HepG2 (cell line): ENCODE data around the gene LEMD1. TPM values are rescaled to one million over a fixed set of nuclear protein-coding genes. Genes with fewer than 3 reads are reported as not detected.

Experiments used
- CC2D1A ChIP-seq: sonication (generic); formaldehyde crosslinking; IDR thresholded peaks from 2 replicates; pipeline ENCODE4 v1.8.1; 2023; ENCODE audit warnings: mild to moderate bottlenecking, missing genetic modification reagents
- HNRNPL ChIP-seq: fragments of 200-400 bp; formaldehyde crosslinking; IDR thresholded peaks from 2 replicates; pipeline ENCODE4 v1.6.1; 2017; ENCODE audit warnings: mild to moderate bottlenecking, low read depth, low read length
- HOXD1 ChIP-seq: sonication (generic); formaldehyde crosslinking; IDR thresholded peaks from 2 replicates; pipeline ENCODE4 v1.5.0; 2020; ENCODE audit warnings: missing genetic modification reagents
- IRX3 ChIP-seq: sonication (generic); formaldehyde crosslinking; IDR thresholded peaks from 2 replicates; pipeline ENCODE4 v1.8.1; 2023; ENCODE audit warnings: mild to moderate bottlenecking, low read depth, missing genetic modification reagents, borderline replicate concordance
- PHF20 ChIP-seq: sonication (generic); formaldehyde crosslinking; IDR thresholded peaks from 2 replicates; pipeline ENCODE4 v1.5.0; 2020; ENCODE audit warnings: mild to moderate bottlenecking, missing genetic modification reagents
- PLRG1 ChIP-seq: fragments of 450-650 bp; conservative IDR thresholded peaks from 2 replicates; pipeline ENCODE4 v1.6.1; 2016
- POLR2G ChIP-seq: fragments of 200-400 bp; formaldehyde crosslinking; IDR thresholded peaks from 2 replicates; pipeline ENCODE4 v1.6.1; 2018; ENCODE audit warnings: mild to moderate bottlenecking, low read depth, low read length, moderate library complexity
- REPIN1 ChIP-seq: sonication (generic); formaldehyde crosslinking; IDR thresholded peaks from 2 replicates; pipeline ENCODE4 v1.8.0; 2022; ENCODE audit warnings: missing genetic modification reagents, low read depth, mild to moderate bottlenecking, borderline replicate concordance
- SP5 ChIP-seq: IDR thresholded peaks from 2 replicates; pipeline ENCODE4 v1.6.1; 2016; ENCODE audit warnings: low read depth, borderline replicate concordance
- TEF ChIP-seq: sonication (generic); formaldehyde crosslinking; IDR thresholded peaks from 2 replicates; pipeline ENCODE4 v1.5.0; 2020; ENCODE audit warnings: missing genetic modification reagents
- XBP1 ChIP-seq: sonication (generic); formaldehyde crosslinking; IDR thresholded peaks from 2 replicates; pipeline ENCODE4 v1.5.0; 2020; ENCODE audit warnings: missing genetic modification reagents
- ZNF180 ChIP-seq: sonication (generic); formaldehyde crosslinking; IDR thresholded peaks from 2 replicates; pipeline ENCODE4 v1.4.0; 2020; ENCODE audit warnings: low read depth, missing genetic modification reagents, borderline replicate concordance
- ZNF501 ChIP-seq: sonication (generic); formaldehyde crosslinking; IDR thresholded peaks from 2 replicates; pipeline ENCODE4 v1.5.1; 2020; ENCODE audit warnings: mild to moderate bottlenecking, moderate library complexity, missing genetic modification reagents
- ZNF562 ChIP-seq: sonication (generic); formaldehyde crosslinking; IDR thresholded peaks from 2 replicates; pipeline ENCODE4 v1.8.0; 2022; ENCODE audit warnings: missing genetic modification reagents, borderline replicate concordance
- ZNF747 ChIP-seq: sonication (generic); formaldehyde crosslinking; IDR thresholded peaks from 2 replicates; pipeline ENCODE4 v1.8.1; 2023; ENCODE audit warnings: missing genetic modification reagents, mild to moderate bottlenecking, borderline replicate concordance
- ZNF879 ChIP-seq: sonication (generic); formaldehyde crosslinking; IDR thresholded peaks from 2 replicates; pipeline ENCODE4 v1.8.1; 2023; ENCODE audit warnings: missing genetic modification reagents
- polyA plus RNA-seq, 8 experiments: library from polyadenylated mRNA; depleted of rRNA in 3 of 8; stranded (reverse) in 7 of 8; unstranded in 1 of 8; fragments of >200 nt; fragmentation: Illumina TruSeq in 4 of 8; extraction: Trizol in 4 of 8; gene quantifications; 2 replicates each; pipeline versions ENCODE4 v1.2.1 to v1.2.3, GENCODE V29; 2011 to 2016; ENCODE audit warnings: low read depth in 4 of 8, missing spikeins in 1 of 8, mixed read lengths in 1 of 8; ENCODE audit not compliant: insufficient read depth in 1 of 8
- total RNA-seq, 5 experiments: library from RNA; depleted of rRNA; stranded (reverse); fragments of >200 nt; fragmentation: Illumina TruSeq; extraction: Trizol; gene quantifications; 2 replicates each; pipeline ENCODE4 v1.2.3, GENCODE V29; 2016; ENCODE audit warnings: low read depth in 1 of 5
- TF ChIP-seq, protein P1 (sequence below): sonication (generic); formaldehyde crosslinking; IDR thresholded peaks from 2 replicates; pipeline ENCODE4 v1.5.1; 2020; ENCODE audit warnings: mild to moderate bottlenecking, missing genetic modification reagents, borderline replicate concordance
- TF ChIP-seq, protein P2 (sequence below): conservative IDR thresholded peaks from 2 replicates; pipeline ENCODE4 v1.6.1; 2018; ENCODE audit warnings: missing genetic modification reagents
- TF ChIP-seq, protein P3 (sequence below): sonication (generic); formaldehyde crosslinking; IDR thresholded peaks from 2 replicates; pipeline ENCODE4 v1.4.0; 2020; ENCODE audit warnings: missing genetic modification reagents, borderline replicate concordance
- TF ChIP-seq, protein P4 (sequence below): sonication (generic); formaldehyde crosslinking; IDR thresholded peaks from 2 replicates; pipeline ENCODE4 v1.5.0; 2020; ENCODE audit warnings: missing genetic modification reagents

The LEMD1 gene
- total and polyA plus RNA-seq, 2 of the 13 experiments (the other 11 are each of a cell fraction or from before 2014, with no cell fraction given): 1.4 to 2.3 TPM

- TF ChIP-seq ZNF180 (CRISPR knock-in tag): no peak
- no peak for TF ChIP-seq IRX3 (CRISPR knock-in tag)
- peak; percentile 34; the same call in 1 of the 2 replicates for TF ChIP-seq XBP1 (CRISPR knock-in tag)
- no peak for TF ChIP-seq PLRG1
- no peak for TF ChIP-seq ZNF879 (CRISPR knock-in tag)
- no peak for TF ChIP-seq SP5 (CRISPR knock-in tag)
- no peak for TF ChIP-seq TEF
- no peak for TF ChIP-seq POLR2G
- TF ChIP-seq, protein P1, sequence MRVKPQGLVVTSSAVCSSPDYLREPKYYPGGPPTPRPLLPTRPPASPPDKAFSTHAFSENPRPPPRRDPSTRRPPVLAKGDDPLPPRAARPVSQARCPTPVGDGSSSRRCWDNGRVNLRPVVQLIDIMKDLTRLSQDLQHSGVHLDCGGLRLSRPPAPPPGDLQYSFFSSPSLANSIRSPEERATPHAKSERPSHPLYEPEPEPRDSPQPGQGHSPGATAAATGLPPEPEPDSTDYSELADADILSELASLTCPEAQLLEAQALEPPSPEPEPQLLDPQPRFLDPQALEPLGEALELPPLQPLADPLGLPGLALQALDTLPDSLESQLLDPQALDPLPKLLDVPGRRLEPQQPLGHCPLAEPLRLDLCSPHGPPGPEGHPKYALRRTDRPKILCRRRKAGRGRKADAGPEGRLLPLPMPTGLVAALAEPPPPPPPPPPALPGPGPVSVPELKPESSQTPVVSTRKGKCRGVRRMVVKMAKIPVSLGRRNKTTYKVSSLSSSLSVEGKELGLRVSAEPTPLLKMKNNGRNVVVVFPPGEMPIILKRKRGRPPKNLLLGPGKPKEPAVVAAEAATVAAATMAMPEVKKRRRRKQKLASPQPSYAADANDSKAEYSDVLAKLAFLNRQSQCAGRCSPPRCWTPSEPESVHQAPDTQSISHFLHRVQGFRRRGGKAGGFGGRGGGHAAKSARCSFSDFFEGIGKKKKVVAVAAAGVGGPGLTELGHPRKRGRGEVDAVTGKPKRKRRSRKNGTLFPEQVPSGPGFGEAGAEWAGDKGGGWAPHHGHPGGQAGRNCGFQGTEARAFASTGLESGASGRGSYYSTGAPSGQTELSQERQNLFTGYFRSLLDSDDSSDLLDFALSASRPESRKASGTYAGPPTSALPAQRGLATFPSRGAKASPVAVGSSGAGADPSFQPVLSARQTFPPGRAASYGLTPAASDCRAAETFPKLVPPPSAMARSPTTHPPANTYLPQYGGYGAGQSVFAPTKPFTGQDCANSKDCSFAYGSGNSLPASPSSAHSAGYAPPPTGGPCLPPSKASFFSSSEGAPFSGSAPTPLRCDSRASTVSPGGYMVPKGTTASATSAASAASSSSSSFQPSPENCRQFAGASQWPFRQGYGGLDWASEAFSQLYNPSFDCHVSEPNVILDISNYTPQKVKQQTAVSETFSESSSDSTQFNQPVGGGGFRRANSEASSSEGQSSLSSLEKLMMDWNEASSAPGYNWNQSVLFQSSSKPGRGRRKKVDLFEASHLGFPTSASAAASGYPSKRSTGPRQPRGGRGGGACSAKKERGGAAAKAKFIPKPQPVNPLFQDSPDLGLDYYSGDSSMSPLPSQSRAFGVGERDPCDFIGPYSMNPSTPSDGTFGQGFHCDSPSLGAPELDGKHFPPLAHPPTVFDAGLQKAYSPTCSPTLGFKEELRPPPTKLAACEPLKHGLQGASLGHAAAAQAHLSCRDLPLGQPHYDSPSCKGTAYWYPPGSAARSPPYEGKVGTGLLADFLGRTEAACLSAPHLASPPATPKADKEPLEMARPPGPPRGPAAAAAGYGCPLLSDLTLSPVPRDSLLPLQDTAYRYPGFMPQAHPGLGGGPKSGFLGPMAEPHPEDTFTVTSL (CRISPR knock-in tag): no peak
- TF ChIP-seq, protein P2, sequence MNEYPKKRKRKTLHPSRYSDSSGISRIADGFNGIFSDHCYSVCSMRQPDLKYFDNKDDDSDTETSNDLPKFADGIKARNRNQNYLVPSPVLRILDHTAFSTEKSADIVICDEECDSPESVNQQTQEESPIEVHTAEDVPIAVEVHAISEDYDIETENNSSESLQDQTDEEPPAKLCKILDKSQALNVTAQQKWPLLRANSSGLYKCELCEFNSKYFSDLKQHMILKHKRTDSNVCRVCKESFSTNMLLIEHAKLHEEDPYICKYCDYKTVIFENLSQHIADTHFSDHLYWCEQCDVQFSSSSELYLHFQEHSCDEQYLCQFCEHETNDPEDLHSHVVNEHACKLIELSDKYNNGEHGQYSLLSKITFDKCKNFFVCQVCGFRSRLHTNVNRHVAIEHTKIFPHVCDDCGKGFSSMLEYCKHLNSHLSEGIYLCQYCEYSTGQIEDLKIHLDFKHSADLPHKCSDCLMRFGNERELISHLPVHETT (CRISPR knock-in tag): no peak
- TF ChIP-seq, protein P3, sequence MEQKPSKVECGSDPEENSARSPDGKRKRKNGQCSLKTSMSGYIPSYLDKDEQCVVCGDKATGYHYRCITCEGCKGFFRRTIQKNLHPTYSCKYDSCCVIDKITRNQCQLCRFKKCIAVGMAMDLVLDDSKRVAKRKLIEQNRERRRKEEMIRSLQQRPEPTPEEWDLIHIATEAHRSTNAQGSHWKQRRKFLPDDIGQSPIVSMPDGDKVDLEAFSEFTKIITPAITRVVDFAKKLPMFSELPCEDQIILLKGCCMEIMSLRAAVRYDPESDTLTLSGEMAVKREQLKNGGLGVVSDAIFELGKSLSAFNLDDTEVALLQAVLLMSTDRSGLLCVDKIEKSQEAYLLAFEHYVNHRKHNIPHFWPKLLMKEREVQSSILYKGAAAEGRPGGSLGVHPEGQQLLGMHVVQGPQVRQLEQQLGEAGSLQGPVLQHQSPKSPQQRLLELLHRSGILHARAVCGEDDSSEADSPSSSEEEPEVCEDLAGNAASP: no peak
- TF ChIP-seq ZNF747 (CRISPR knock-in tag): no peak
- no peak for TF ChIP-seq REPIN1 (CRISPR knock-in tag)
- no peak for TF ChIP-seq ZNF562
- TF ChIP-seq, protein P4, sequence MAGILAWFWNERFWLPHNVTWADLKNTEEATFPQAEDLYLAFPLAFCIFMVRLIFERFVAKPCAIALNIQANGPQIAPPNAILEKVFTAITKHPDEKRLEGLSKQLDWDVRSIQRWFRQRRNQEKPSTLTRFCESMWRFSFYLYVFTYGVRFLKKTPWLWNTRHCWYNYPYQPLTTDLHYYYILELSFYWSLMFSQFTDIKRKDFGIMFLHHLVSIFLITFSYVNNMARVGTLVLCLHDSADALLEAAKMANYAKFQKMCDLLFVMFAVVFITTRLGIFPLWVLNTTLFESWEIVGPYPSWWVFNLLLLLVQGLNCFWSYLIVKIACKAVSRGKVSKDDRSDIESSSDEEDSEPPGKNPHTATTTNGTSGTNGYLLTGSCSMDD (CRISPR knock-in tag): no peak
- TF ChIP-seq ZNF501: no peak
- TF ChIP-seq PHF20 (CRISPR knock-in tag): no peak
- TF ChIP-seq HNRNPL: no peak
- TF ChIP-seq HOXD1 (CRISPR knock-in tag): 0 out of 2 replicates have a peak, but pooled peaks have one; percentile 26
- TF ChIP-seq CC2D1A: no peak
Observed at GRCh38 chr1:205458777-205459566, 37.1 kb upstream of the LEMD1 start (continued).
